ENCODE results near the gene CSNK2B.
"Not testable (repeated sequence)": the region's sequence is repeated elsewhere in the genome, so short reads cannot be mapped to it uniquely, and the experiment has no call there.

CSNK2B gene

GRCh38 chr6:31691078-31691463 is 25.2 kb downstream of the CSNK2B start:
- no peak for DNase-seq

GRCh38 chr6:31691564-31692108 is 25.8 kb downstream of the CSNK2B start:
- no peak for DNase-seq

- DNase-seq, result no peak
Observed at GRCh38 chr6:31692353-31692752, 26.5 kb downstream of the CSNK2B start.

GRCh38 chr6:31692886-31693285 is 27.0 kb downstream of the CSNK2B start:
- no peak for DNase-seq

GRCh38 chr6:31693535-31693934 is 27.7 kb downstream of the CSNK2B start:
- DNase-seq, result no peak

GRCh38 chr6:31697555-31697954 is 31.7 kb downstream of the CSNK2B start:
- no peak for DNase-seq

- DNase-seq, result no peak
Observed at GRCh38 chr6:31700740-31701401, 35.0 kb downstream of the CSNK2B start.

- DNase-seq, result peak; percentile 5
Observed at GRCh38 chr6:31701666-31702404, 36.0 kb downstream of the CSNK2B start.

GRCh38 chr6:31702405-31702818 is 36.5 kb downstream of the CSNK2B start:
- no peak for DNase-seq

- DNase-seq, result peak; percentile 86
Observed at GRCh38 chr6:31702819-31703716, 37.2 kb downstream of the CSNK2B start, which contains the start of gene ABHD16A. TSS of gene ABHD16A (minus strand) at chr6:31703324. CDS start at chr6:31703281, 43 bp downstream.

GRCh38 chr6:31705931-31706330 is 40.1 kb downstream of the CSNK2B start:
- no peak for DNase-seq

GRCh38 chr6:31706599-31706998 is 40.7 kb downstream of the CSNK2B start, which contains the start of gene LY6G6F:
TSS of gene LY6G6F (plus strand) at chr6:31706866. CDS start at chr6:31706907, 41 bp downstream.
- DNase-seq, result no peak

GRCh38 chr6:31707701-31708100 is 41.8 kb downstream of the CSNK2B start:
- DNase-seq, result no peak

GRCh38 chr6:31708224-31708623 is 42.3 kb downstream of the CSNK2B start:
- no peak for DNase-seq

- not testable (repeated sequence) for DNase-seq
Observed at GRCh38 chr6:31709157-31709556, 43.3 kb downstream of the CSNK2B start.

GRCh38 chr6:31710523-31711219 is 44.8 kb downstream of the CSNK2B start:
- DNase-seq, result no peak

- DNase-seq, result no peak
Observed at GRCh38 chr6:31711233-31711632, 45.4 kb downstream of the CSNK2B start.

- no peak for DNase-seq
Observed at GRCh38 chr6:31712296-31712695, 46.4 kb downstream of the CSNK2B start.

- DNase-seq, result no peak
Observed at GRCh38 chr6:31713465-31713864, 47.6 kb downstream of the CSNK2B start.

GRCh38 chr6:31713991-31714684 is 48.3 kb downstream of the CSNK2B start:
- no peak for DNase-seq

Measured in NCI-H1694 treated with DMSO at 0.1 percent for 48 hours (cell line).